PC-3 (cell line): ENCODE results near the gene CFTR.

Experiments
- CTCF ChIP-seq: fragments of 300-600 bp; sonication (generic); conservative IDR thresholded peaks from 2 replicates; pipeline ENCODE4 v1.5.1; 2017; ENCODE audit warnings: antibody characterized with exemption, low read depth, mild to moderate bottlenecking, low read length
- EZH2 ChIP-seq: fragments of 300-600 bp; sonication (generic); IDR thresholded peaks from one replicate; pipeline ENCODE4 v1.6.1; 2017; ENCODE audit warnings: antibody characterized with exemption, mild to moderate bottlenecking, low read length; ENCODE audit not compliant: unreplicated experiment
- EZH2phosphoT487 ChIP-seq: fragments of 300-600 bp; sonication (generic); IDR thresholded peaks from 2 replicates; pipeline ENCODE4 v1.6.1; 2018; ENCODE audit warnings: mild to moderate bottlenecking, antibody characterized with exemption, low read length, borderline replicate concordance

- TF ChIP-seq CTCF (no peak), EZH2 (no peak), EZH2phosphoT487 (no peak)
Measured at GRCh38 chr7:117479225-117480054, at the start of gene CFTR.
